Body of pancreas (tissue), 4 donors: ENCODE results near the gene ATG2B.

Experiments used
- CTCF ChIP-seq, 7 experiments: fragments of 450-650 bp in 4 of 7; fragments of 200-600 bp in 3 of 7; sonication (generic) in 3 of 7; IDR thresholded peaks; one replicate each; pipeline ENCODE4 v1.5.1; 2016 to 2019; ENCODE audit warnings: antibody characterized with exemption in 7 of 7
- POLR2A ChIP-seq, 3 donors: fragments of 450-650 bp; IDR thresholded peaks; one replicate each; pipeline ENCODE4 v1.6.1; 2016; ENCODE audit warnings: antibody characterized with exemption in 3 of 3, mild to moderate bottlenecking in 2 of 3

- no peak for TF ChIP-seq CTCF (IDR thresholded peaks at IDR 0.05)
- no peak for TF ChIP-seq POLR2A (IDR thresholded peaks at IDR 0.05)
These were observed 76.9 kb downstream of the ATG2B start for GRCh38 chr14:96286251-96286650.
